ENCODE data around the gene GLB1L. TPM values are rescaled to one million over a fixed set of nuclear protein-coding genes. Genes with fewer than 3 reads are reported as not detected.

The GLB1L gene
- total and polyA plus RNA-seq, 8 donors: 0.58 to 31.4 (median 3.1) TPM; not detected in 1

- DNase-seq: no peak
- 91 to 94% (median 92%) methylated on average over 17 to 19 of the region's 19 CpGs for WGBS, 5 donors
- peaks cover 63 to 71% (median 67%) of the 10 kb centered on the region in 4 donors for H3K36me3 ChIP-seq
- peaks cover 25 to 55% (median 37%) of the 10 kb centered on the region in 4 donors for H3K4me1 ChIP-seq
- intact Hi-C loops (cut with DNase I; ENCODE audit: low total_unique reads): loop anchor here (10.0 kb wide), 1 partner anchor 64 kb away; no protein-coding TSS in a partner anchor
- no peak overlapping the region for H3K4me3 ChIP-seq
- H3K9me3 ChIP-seq: no peaks in the 10 kb centered on the region
- no peaks in the 10 kb centered on the region for H3K27me3 ChIP-seq
- no peak overlapping the region for H3K27ac ChIP-seq
- TF ChIP-seq POLR2AphosphoS5 (IDR thresholded peaks at IDR 0.05) (no peak), POLR2A (IDR thresholded peaks at IDR 0.05) (no peak), CTCF (IDR thresholded peaks at IDR 0.05) (no peak), EP300 (IDR thresholded peaks at IDR 0.05) (no peak)
These were observed 24.4 kb downstream of the GLB1L start for GRCh38 chr2:219220652-219221402.

GRCh38 chr2:219219784-219220532 is 25.3 kb downstream of the GLB1L start:
- H3K27ac ChIP-seq: peak overlapping the region in 4 of 5 donors; percentile 89 to 95 (median 94)
- H3K4me1 ChIP-seq: peaks cover 25 to 49% (median 39%) of the 10 kb centered on the region in 4 donors
- peak overlapping the region in 1 of 4 donors; percentile 69 for H3K4me3 ChIP-seq
- intact Hi-C loops (cut with DNase I; ENCODE audit: low total_unique reads): loop anchor here (5.0 to 10.0 kb wide), 2 partner anchors 48 to 65 kb away; partner anchors contain the start of gene SLC23A3
- H3K9me3 ChIP-seq: no peaks in the 10 kb centered on the region
- peaks cover 63 to 71% (median 65%) of the 10 kb centered on the region in 4 donors for H3K36me3 ChIP-seq
- H3K27me3 ChIP-seq: no peaks in the 10 kb centered on the region
- TF ChIP-seq EP300 (IDR thresholded peaks at IDR 0.05): no peak
- TF ChIP-seq POLR2AphosphoS5 (IDR thresholded peaks at IDR 0.05): no peak
- no peak for TF ChIP-seq POLR2A (IDR thresholded peaks at IDR 0.05)
- no peak for TF ChIP-seq CTCF (IDR thresholded peaks at IDR 0.05)
- no peak for DNase-seq
- WGBS, 5 donors: 87 to 92% (median 90%) methylated on average over 17 to 18 of the region's 18 CpGs

- H3K36me3 ChIP-seq: peaks cover 62 to 71% (median 65%) of the 10 kb centered on the region in 4 donors
- intact Hi-C loops (cut with DNase I; ENCODE audit: low total_unique reads): loop anchor here (5.0 kb wide), 1 partner anchor 47 kb away; the partner anchor contains the start of gene SLC23A3
These were observed 26.2 kb downstream of the GLB1L start, which contains the start of gene ABCB6 for GRCh38 chr2:219218732-219219701. ABCB6 (minus strand) TSS chr2:219218958; CDS start chr2:219218673, 285 bp downstream.

GRCh38 chr2:219218217-219218731 is 27.0 kb downstream of the GLB1L start:
- Histone ChIP-seq H3K4me3 (peak overlapping the region; percentile 50 to 69 (median 60)), H3K4me1 (peaks cover 25 to 49% (median 39%) of the 10 kb centered on the region in 4 donors), H3K27ac (peak overlapping the region; percentile 81 to 95 (median 94)), H3K27me3 (no peaks in the 10 kb centered on the region), H3K36me3 (peaks cover 60 to 71% (median 65%) of the 10 kb centered on the region in 4 donors), H3K9me3 (no peaks in the 10 kb centered on the region)
- TF ChIP-seq POLR2AphosphoS5 (IDR thresholded peaks at IDR 0.05): no peak
- TF ChIP-seq CTCF (IDR thresholded peaks at IDR 0.05): no peak
- no peak for TF ChIP-seq EP300 (IDR thresholded peaks at IDR 0.05)
- 0 to 3% (median 0%) methylated on average over 8 to 37 of the region's 37 CpGs for WGBS, 5 donors
- intact Hi-C loops (cut with DNase I; ENCODE audit: low total_unique reads): loop anchor here (5.0 kb wide), 1 partner anchor 46 kb away; the partner anchor contains the start of gene SLC23A3
- DNase-seq: peak; percentile 72 to 85

More at GRCh38 chr2:219218732-219219701, 26.2 kb downstream of the GLB1L start, which contains the start of gene ABCB6:
- H3K27me3 ChIP-seq: no peaks in the 10 kb centered on the region
- H3K4me3 ChIP-seq: peak within 1 kb of the TSS; percentile 50 to 69 (median 60)
- DNase-seq: peak; percentile 96 to 98
- peaks cover 25 to 49% (median 39%) of the 10 kb centered on the region in 4 donors for H3K4me1 ChIP-seq
- 8 to 10% (median 8%) methylated on average over 31 to 71 of the region's 71 CpGs for WGBS, 5 donors
- no peaks in the 10 kb centered on the region for H3K9me3 ChIP-seq
- TF ChIP-seq POLR2AphosphoS5 (IDR thresholded peaks at IDR 0.05): peak; percentile 53 to 87 (median 77)
- peak in 2 of 4 donors; percentile 22 to 47 for TF ChIP-seq POLR2A (IDR thresholded peaks at IDR 0.05)
- TF ChIP-seq EP300 (IDR thresholded peaks at IDR 0.05): no peak
- peak within 1 kb of the TSS; percentile 81 to 95 (median 94) for H3K27ac ChIP-seq
